ENCODE data around the gene ASB12. TPM values are rescaled to one million over a fixed set of nuclear protein-coding genes. Genes with fewer than 3 reads are reported as not detected.

Gene ASB12
- total and polyA plus RNA-seq, 2 donors (not counting 1 experiment from before 2014, with no cell fraction given) = 0.37 to 0.45 TPM

DNA sequence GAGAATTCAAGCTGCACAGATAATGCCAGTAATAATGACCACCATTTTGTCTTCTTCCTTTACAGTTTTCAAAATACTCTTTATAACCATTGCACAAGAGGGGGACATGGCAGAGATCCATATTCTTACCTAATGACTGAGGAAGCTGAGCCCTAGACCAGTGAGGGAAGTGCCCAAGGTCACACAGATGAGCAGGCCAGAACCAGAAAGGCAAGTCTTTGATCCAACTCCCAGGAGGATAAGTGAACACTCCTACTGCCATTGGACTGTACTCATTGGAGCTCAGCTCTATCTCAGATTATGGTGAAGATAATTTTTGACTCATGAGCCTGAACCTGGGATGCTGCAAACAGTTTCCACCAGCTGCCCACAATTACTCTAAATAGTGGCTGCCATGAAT lies 53.5 kb downstream of the ASB12 start:
- Histone ChIP-seq H3K9me3 (ENCODE audit: control extremely low read depth in 1 of 3, control insufficient read depth in 2 of 3, insufficient read depth in 1 of 3, low read length in 2 of 3) (no peaks in the 10 kb centered on the region), H3K4me2 (replicated peaks; ENCODE audit: low read depth, low read length, poor library complexity, severe bottlenecking) (no peak overlapping the region), H3K27me3 (replicated peaks in 1 of 4; ENCODE audit: control extremely low read depth in 1 of 4, control insufficient read depth in 3 of 4, insufficient read depth in 4 of 4, low read length in 3 of 4) (no peaks in the 10 kb centered on the region), H3K9ac (ENCODE audit: low read length) (no peak overlapping the region), H3K27ac (ENCODE audit: low read length in 2 of 2) (no peak overlapping the region), H3K36me3 (replicated peaks in 1 of 2; ENCODE audit: control extremely low read depth in 1 of 2, control insufficient read depth in 1 of 2, extremely low read depth in 1 of 2, insufficient read depth in 2 of 2, low read length in 1 of 2) (no peaks in the 10 kb centered on the region), H2AFZ (ENCODE audit: insufficient read depth, low read depth, low read length, poor library complexity, severe bottlenecking) (no peak overlapping the region), H3K79me2 (ENCODE audit: control insufficient read depth, insufficient read depth, low read length) (no peaks in the 10 kb centered on the region), H4K20me1 (ENCODE audit: control insufficient read depth, insufficient read depth, low read length, poor library complexity, severe bottlenecking) (no peaks in the 10 kb centered on the region), H3K4me3 (ENCODE audit: control extremely low read depth in 1 of 5, extremely low read depth in 1 of 5, insufficient read depth in 1 of 5, low read depth in 2 of 5, low read length in 4 of 5) (no peak overlapping the region), H3K4me1 (ENCODE audit: control insufficient read depth in 2 of 2, insufficient read depth in 2 of 2, low read length in 2 of 2) (no peaks in the 10 kb centered on the region)
- no peaks in the 10 kb centered on the region for H3K4me1 Mint-ChIP-seq
- CTCF ChIA-PET = no interaction called here
- DNase-seq (no peak), ATAC-seq (ENCODE audit: low read depth) (no peak)
- TF ChIP-seq EZH2 (IDR thresholded peaks at IDR 0.05; ENCODE audit: borderline replicate concordance, insufficient read depth, low read depth, low read length, poor library complexity, severe bottlenecking) = no peak
- TF ChIP-seq, protein P1, sequence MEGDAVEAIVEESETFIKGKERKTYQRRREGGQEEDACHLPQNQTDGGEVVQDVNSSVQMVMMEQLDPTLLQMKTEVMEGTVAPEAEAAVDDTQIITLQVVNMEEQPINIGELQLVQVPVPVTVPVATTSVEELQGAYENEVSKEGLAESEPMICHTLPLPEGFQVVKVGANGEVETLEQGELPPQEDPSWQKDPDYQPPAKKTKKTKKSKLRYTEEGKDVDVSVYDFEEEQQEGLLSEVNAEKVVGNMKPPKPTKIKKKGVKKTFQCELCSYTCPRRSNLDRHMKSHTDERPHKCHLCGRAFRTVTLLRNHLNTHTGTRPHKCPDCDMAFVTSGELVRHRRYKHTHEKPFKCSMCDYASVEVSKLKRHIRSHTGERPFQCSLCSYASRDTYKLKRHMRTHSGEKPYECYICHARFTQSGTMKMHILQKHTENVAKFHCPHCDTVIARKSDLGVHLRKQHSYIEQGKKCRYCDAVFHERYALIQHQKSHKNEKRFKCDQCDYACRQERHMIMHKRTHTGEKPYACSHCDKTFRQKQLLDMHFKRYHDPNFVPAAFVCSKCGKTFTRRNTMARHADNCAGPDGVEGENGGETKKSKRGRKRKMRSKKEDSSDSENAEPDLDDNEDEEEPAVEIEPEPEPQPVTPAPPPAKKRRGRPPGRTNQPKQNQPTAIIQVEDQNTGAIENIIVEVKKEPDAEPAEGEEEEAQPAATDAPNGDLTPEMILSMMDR (IDR thresholded peaks at IDR 0.05) = no peak
- no peaks in the 10 kb centered on the region for H3K9me3 Mint-ChIP-seq (ENCODE audit: insufficient read depth)
- H3K27me3 Mint-ChIP-seq = no peaks in the 10 kb centered on the region
- no peak overlapping the region for H3K27ac Mint-ChIP-seq
- POLR2A ChIA-PET = no interaction called here
- intact Hi-C loops (cut with micrococcal nuclease) = no loop called here
- no peak overlapping the region for H3K4me3 Mint-ChIP-seq

Small RNAs within 50 kb of the gene (small RNA-seq; reads per million reads assigned to genes)
- gene RN7SL799P (ENCODE audit: insufficient read length, low read depth, low replicate concordance) = not detected

Other genes starting within 250 kb of the ASB12 start
- 8.6 and 9.2 TPM in 2 replicates for gene AMER1, start 24.9 kb downstream of the ASB12 start, total RNA-seq
- 0.89 and 1.5 TPM in 2 replicates for gene AMER1, start 24.9 kb downstream of the ASB12 start, polyA plus RNA-seq
- gene MTMR8, start 164.8 kb upstream of the ASB12 start, total RNA-seq = 11.6 and 11.8 TPM in 2 replicates
- gene MTMR8, start 164.8 kb upstream of the ASB12 start, polyA plus RNA-seq = 0.99 and 1.8 TPM in 2 replicates

Data from B cell (primary cell).